ENCODE results near the gene PLEKHA6. TPM values are rescaled to one million over a fixed set of nuclear protein-coding genes. Genes with fewer than 3 reads are reported as not detected.

PLEKHA6 gene
- total and polyA plus RNA-seq, 2 of the 8 experiments (the other 6 are each of a cell fraction or from before 2014, with no cell fraction given): 4.8 to 20.2 TPM

DNA sequence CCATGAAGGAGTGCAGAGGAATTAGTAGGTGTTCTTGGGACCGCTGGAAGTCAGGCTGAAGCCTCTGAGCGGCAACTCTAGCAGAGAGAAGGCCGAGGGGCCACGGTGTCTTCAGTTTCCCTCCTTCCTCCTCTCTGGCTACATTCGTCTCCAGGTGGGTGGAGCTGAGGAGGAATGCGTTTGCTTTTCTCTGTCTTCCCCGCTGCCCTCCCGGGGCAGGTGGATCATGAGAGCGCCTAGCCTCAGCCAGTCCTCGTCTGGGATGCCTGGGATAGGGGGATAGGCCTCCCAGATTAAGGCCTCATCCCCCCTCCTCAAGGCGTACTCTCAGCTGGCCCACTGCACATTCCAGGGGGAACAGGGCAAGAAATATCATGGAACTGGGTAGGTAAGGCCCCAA, 138.5 kb downstream of the PLEKHA6 start:
- 78% methylated on average over 10 of the region's 11 CpGs; no CpG with 5 or more reads in 1 of the 2 experiments for WGBS, 2 experiments (ENCODE audit: extremely low coverage in 1 of 2, insufficient coverage in 1 of 2, insufficient read length in 1 of 2, insufficient replicate concordance in 2 of 2, low coverage in 1 of 2, low lambda C conversion rate in 2 of 2, missing lambda C conversion rate in 1 of 2)
- no peak for FAIRE-seq
- CTCF ChIA-PET (ENCODE audit: partially characterized antibody): interaction anchor here (0.7 to 9.9 kb wide), 2 partner anchors 31 to 141 kb away, joined by 3 to 156 read pairs; partner anchors contain the start of gene PLEKHA6
- no peak for TF ChIP-seq NANOG (IDR thresholded peaks at IDR 0.05; ENCODE audit: insufficient read depth, low read depth, low read length, poor library complexity, severe bottlenecking)
- TF ChIP-seq POLR2A (IDR thresholded peaks at IDR 0.05; ENCODE audit: control extremely low read depth in 1 of 2, low read depth in 2 of 2, low read length in 2 of 2): no peak
- no peak for TF ChIP-seq SIX5 (IDR thresholded peaks at IDR 0.05; ENCODE audit: low read depth, low read length)
- no peak for TF ChIP-seq EGR1 (IDR thresholded peaks at IDR 0.05; ENCODE audit: borderline replicate concordance, low read depth, low read length)
- no peak for TF ChIP-seq JUN (IDR thresholded peaks at IDR 0.05; ENCODE audit: low read depth, low read length)
- TF ChIP-seq RFX5 (IDR thresholded peaks at IDR 0.05; ENCODE audit: borderline replicate concordance, low read depth, low read length): no peak
- TF ChIP-seq RNF2 (IDR thresholded peaks at IDR 0.05; ENCODE audit: borderline replicate concordance, low read depth, low read length, missing control alignments, poor library complexity, severe bottlenecking): no peak
- TF ChIP-seq TAF7 (optimal IDR thresholded peaks at IDR 0.05; ENCODE audit: borderline replicate concordance, low read depth, low read length): no peak
- TF ChIP-seq, protein P1, sequence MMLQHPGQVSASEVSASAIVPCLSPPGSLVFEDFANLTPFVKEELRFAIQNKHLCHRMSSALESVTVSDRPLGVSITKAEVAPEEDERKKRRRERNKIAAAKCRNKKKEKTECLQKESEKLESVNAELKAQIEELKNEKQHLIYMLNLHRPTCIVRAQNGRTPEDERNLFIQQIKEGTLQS (IDR thresholded peaks at IDR 0.05; ENCODE audit: insufficient read depth, low read depth, low read length): no peak
- TF ChIP-seq KDM1A (IDR thresholded peaks at IDR 0.05; ENCODE audit: borderline replicate concordance, low read length): no peak

More for the DNA sequence above, 138.5 kb downstream of the PLEKHA6 start:
- H3K79me2 ChIP-seq (ENCODE audit: control insufficient read depth in 1 of 2, insufficient read depth in 2 of 2, low read length in 2 of 2): no peaks in the 10 kb centered on the region
- H3K4me3 ChIP-seq (ENCODE audit: extremely low read depth in 1 of 4, insufficient read depth in 2 of 4, low read depth in 3 of 4, low read length in 4 of 4): no peak overlapping the region
- no peak overlapping the region for H3K4ac ChIP-seq (replicated peaks; ENCODE audit: insufficient read length, low read depth, low read length)
- no peak overlapping the region for H2BK15ac ChIP-seq (ENCODE audit: low read length)
- POLR2A ChIA-PET (ENCODE audit: partially characterized antibody): no interaction called here
- no peak overlapping the region for H3K4me2 ChIP-seq (ENCODE audit: insufficient read depth in 1 of 2, low read depth in 2 of 2, low read length in 2 of 2)
- H2AFZ ChIP-seq (ENCODE audit: low read length): no peak overlapping the region
- no peak overlapping the region for H2BK20ac ChIP-seq (ENCODE audit: low read length)
- no peak for DNase-seq (ENCODE audit: low read depth in 1 of 2, low spot score in 2 of 2)
- H3K56ac ChIP-seq (replicated peaks; ENCODE audit: insufficient read length, low read depth, low read length): no peak overlapping the region
- H3K27me3 ChIP-seq (replicated peaks in 1 of 4; ENCODE audit: control insufficient read depth in 3 of 4, extremely low read depth in 1 of 4, insufficient read depth in 3 of 4, low read length in 3 of 4): no peaks in the 10 kb centered on the region
- H3K79me1 ChIP-seq (ENCODE audit: low read depth, low read length): no peaks in the 10 kb centered on the region
- H3K18ac ChIP-seq (ENCODE audit: extremely low read depth, low read length): no peak overlapping the region
- no peak overlapping the region for H4K8ac ChIP-seq (ENCODE audit: extremely low read depth, insufficient read depth, low read length)
- H3K23me2 ChIP-seq (ENCODE audit: low read depth, low read length): no peaks in the 10 kb centered on the region
- H3K4me1 ChIP-seq (replicated peaks in 1 of 4; ENCODE audit: control insufficient read depth in 3 of 4, insufficient read depth in 4 of 4, low read length in 3 of 4): 0 out of 7 replicates have a peak, but pooled peaks cover 0 to 2% (median 0%) of the 10 kb centered on the region in 4 experiments
- no peak overlapping the region for H2AK5ac ChIP-seq (ENCODE audit: low read depth, low read length)
- H3K36me3 ChIP-seq (ENCODE audit: control insufficient read depth in 2 of 4, insufficient read depth in 4 of 4, low read length in 3 of 4): no peaks in the 10 kb centered on the region
- H3K23ac ChIP-seq (ENCODE audit: insufficient read length): no peak overlapping the region
- no peak overlapping the region for H2BK120ac ChIP-seq (replicated peaks; ENCODE audit: low read depth, low read length)
- H3K27ac ChIP-seq (ENCODE audit: low read depth, low read length): no peak overlapping the region
- H3K9me3 ChIP-seq (ENCODE audit: insufficient read depth in 2 of 2, low read depth in 1 of 2, low read length in 1 of 2): no peaks in the 10 kb centered on the region
- H3K9ac ChIP-seq (replicated peaks in 1 of 4; ENCODE audit: extremely low read depth in 1 of 4, low read depth in 3 of 4, low read length in 3 of 4): no peak overlapping the region
- no peaks in the 10 kb centered on the region for H4K20me1 ChIP-seq (replicated peaks in 1 of 2; ENCODE audit: control insufficient read depth in 1 of 2, insufficient read depth in 2 of 2, low read length in 2 of 2)
- no peak overlapping the region for H2BK5ac ChIP-seq (ENCODE audit: low read depth, low read length)
- H2BK12ac ChIP-seq (ENCODE audit: low read depth, low read length): no peak overlapping the region
- no peak overlapping the region for H4K5ac ChIP-seq (ENCODE audit: insufficient read length, low read depth, low read length)
- no peak overlapping the region for H4K91ac ChIP-seq (replicated peaks; ENCODE audit: insufficient read length, low read length)
- H3K14ac ChIP-seq (ENCODE audit: insufficient read length): no peak overlapping the region
